Chondrocyte (in vitro differentiated cells): ENCODE data around the gene TTC27. TPM values are rescaled to one million over a fixed set of nuclear protein-coding genes. Genes with fewer than 3 reads are reported as not detected.

Experiments used
- DNase-seq: peaks from one replicate; pipeline ENCODE4 v3.0.0; 2021; ENCODE audit warnings: mixed read lengths, low spot score
- H3K27ac Mint-ChIP-seq: one replicate; pipeline ENCODE4 v1.8.0; 2021; ENCODE audit warnings: mild to moderate bottlenecking, moderate library complexity, mixed read lengths; ENCODE audit not compliant: unreplicated experiment
- H3K27me3 Mint-ChIP-seq: 2 replicates; pipeline ENCODE4 v1.8.0; 2021; ENCODE audit warnings: low read depth, mixed read lengths
- H3K36me3 Mint-ChIP-seq: 2 replicates; pipeline ENCODE4 v1.8.0; 2021; ENCODE audit warnings: low read depth, mixed read lengths
- H3K4me1 Mint-ChIP-seq: 2 replicates; pipeline ENCODE4 v1.8.0; 2021; ENCODE audit warnings: low read depth, mild to moderate bottlenecking, mixed read lengths
- H3K4me3 Mint-ChIP-seq: one replicate; pipeline ENCODE4 v1.8.0; 2021; ENCODE audit warnings: mild to moderate bottlenecking, moderate library complexity, mixed read lengths; ENCODE audit not compliant: unreplicated experiment
- H3K9me3 Mint-ChIP-seq: 2 replicates; pipeline ENCODE4 v1.8.0; 2021; ENCODE audit warnings: low read depth, mixed read lengths
- total RNA-seq: library from RNA; stranded (reverse); gene quantifications from 3 replicates; pipeline ENCODE4 v1.2.1, GENCODE V29; 2021
- TF ChIP-seq, protein P1 (sequence below): fragments of 200-600 bp; sonication (generic); IDR thresholded peaks from 2 replicates; pipeline ENCODE4 v1.5.0; 2021; ENCODE audit warnings: antibody characterized with exemption, mild to moderate bottlenecking, moderate library complexity

TTC27 gene
- total RNA-seq, 1 donor from 2014 or later: 13.5 TPM

DNA sequence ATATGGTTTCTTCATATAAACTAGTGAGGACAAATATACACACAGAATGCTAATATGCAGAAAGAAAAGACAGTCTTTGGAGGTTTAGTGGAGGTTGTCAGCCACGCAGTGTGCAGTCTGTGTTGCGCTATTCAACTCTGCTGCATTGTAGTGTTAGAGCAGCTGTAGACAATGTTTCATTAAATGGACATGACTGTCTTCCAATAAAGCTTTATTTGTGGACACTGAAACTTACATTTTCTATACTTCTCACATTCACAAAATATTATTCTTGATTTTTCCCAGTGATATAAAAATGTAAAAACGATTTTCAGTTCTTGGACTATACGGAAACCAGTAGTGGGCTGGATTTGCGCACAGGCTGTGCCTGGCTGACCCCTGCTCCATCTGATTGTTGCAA lies 13.3 kb downstream of the TTC27 start:
- Mint-ChIP-seq H3K27me3 (no peaks in the 10 kb centered on the region), H3K36me3 (peaks cover 10% of the 10 kb centered on the region), H3K27ac (no peak overlapping the region), H3K4me1 (no peaks in the 10 kb centered on the region), H3K4me3 (no peak overlapping the region), H3K9me3 (no peaks in the 10 kb centered on the region)
- DNase-seq: no peak
- TF ChIP-seq, protein P1, sequence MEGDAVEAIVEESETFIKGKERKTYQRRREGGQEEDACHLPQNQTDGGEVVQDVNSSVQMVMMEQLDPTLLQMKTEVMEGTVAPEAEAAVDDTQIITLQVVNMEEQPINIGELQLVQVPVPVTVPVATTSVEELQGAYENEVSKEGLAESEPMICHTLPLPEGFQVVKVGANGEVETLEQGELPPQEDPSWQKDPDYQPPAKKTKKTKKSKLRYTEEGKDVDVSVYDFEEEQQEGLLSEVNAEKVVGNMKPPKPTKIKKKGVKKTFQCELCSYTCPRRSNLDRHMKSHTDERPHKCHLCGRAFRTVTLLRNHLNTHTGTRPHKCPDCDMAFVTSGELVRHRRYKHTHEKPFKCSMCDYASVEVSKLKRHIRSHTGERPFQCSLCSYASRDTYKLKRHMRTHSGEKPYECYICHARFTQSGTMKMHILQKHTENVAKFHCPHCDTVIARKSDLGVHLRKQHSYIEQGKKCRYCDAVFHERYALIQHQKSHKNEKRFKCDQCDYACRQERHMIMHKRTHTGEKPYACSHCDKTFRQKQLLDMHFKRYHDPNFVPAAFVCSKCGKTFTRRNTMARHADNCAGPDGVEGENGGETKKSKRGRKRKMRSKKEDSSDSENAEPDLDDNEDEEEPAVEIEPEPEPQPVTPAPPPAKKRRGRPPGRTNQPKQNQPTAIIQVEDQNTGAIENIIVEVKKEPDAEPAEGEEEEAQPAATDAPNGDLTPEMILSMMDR: no peak

DNA sequence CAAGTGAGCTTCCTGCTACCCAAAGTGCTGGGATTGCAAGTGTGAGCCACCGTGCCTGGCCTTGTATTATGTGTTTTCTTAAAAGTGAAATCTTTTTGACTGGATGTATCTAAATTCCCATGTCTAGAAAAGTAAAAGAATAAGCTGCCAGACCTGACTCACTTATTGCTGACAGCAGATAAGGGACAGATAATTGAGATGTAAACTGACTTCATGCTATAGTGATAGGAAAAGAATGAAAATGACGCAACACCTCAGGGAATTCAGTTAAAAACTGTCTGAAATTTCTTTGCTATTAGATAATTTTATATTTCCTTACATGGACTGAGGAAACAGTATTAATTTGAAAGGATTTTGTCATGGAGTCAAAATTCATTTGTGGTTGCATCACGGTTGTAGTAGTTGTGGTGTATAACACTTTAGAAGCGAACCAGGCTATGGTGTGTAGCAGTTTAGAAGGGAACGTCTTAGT lies 19.4 kb downstream of the TTC27 start:
- H3K9me3 Mint-ChIP-seq: no peaks in the 10 kb centered on the region
- H3K36me3 Mint-ChIP-seq: peaks cover 13% of the 10 kb centered on the region
- peak overlapping the region; percentile 83 for H3K27ac Mint-ChIP-seq
- no peak for DNase-seq
- H3K4me1 Mint-ChIP-seq: peaks cover 14% of the 10 kb centered on the region
- TF ChIP-seq, protein P1: no peak
- H3K27me3 Mint-ChIP-seq: no peaks in the 10 kb centered on the region
- H3K4me3 Mint-ChIP-seq: no peak overlapping the region

DNA sequence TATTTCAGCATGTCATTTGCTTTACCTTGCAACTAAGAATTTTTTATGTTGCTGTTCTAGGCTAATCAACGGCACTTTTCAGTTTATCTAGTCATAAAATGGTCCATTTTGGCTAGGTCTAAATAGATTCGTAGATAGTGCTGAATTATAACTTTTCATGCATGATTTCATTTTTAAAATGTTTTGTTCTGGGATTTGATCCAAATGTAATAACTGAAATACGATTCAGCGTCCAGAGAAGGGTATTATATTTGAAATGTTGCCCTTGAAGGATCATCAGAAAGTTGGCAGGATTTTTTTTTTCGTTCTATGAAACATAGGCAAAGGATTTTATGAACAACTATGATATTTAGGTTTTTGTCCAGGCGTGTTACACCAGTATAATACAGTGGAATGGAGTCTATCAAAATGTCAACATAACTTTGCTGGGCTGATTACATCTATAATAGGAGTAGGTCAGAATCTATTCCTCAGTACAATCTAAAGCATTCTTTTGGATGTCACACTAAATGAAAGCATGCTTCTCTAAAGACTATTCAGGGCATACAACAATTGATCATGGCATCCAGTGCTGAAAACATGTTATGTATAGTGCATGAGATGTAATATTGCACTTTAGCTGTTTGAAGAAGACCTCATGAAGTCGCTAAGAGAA lies 24.8 kb downstream of the TTC27 start:
- Mint-ChIP-seq H3K27me3 (no peaks in the 10 kb centered on the region), H3K4me1 (peaks cover 16% of the 10 kb centered on the region), H3K36me3 (peaks cover 8% of the 10 kb centered on the region), H3K27ac (peak overlapping the region; percentile 55), H3K9me3 (no peaks in the 10 kb centered on the region), H3K4me3 (peak overlapping the region; percentile 14)
- no peak for DNase-seq
- TF ChIP-seq, protein P1: no peak

DNA sequence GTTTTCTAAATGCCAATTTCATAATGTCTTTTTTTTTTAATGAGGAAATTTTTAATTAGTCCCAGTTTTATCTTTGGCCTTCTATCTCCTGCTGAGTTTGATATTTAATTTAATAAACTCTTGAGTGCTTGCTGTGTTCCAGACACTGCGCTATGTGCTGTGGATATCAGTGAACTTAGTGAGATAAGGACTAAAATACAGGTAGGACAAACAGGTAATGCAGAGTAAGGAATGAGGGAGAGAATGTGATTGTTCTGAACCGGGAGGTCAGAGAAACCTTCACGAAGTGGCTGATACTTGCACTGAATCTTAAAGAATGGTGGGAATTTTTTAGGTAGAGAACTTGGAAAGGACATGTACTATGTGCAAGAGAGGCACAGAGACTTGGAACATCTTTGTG lies 28.2 kb downstream of the TTC27 start:
- Mint-ChIP-seq H3K4me1 (peaks cover 14% of the 10 kb centered on the region), H3K27ac (no peak overlapping the region)

DNA sequence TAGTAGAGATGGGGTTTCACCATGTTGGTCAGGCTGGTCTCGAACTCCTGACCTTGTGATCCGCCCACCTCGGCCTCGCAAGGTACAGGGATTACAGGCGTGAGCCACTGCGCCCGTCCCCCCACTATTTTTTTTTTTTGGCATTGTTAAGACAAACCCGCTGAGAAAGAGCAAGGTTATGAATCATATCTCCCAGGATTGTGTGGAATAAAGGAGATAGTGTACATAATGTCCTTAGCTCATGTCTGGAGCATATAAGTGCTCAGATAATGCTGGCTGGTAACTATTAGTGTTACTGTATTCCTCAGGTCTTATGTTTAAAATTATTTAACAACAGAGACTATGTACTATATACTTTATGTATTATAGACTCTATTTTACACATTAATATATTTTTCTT lies 36.0 kb downstream of the TTC27 start:
- TF ChIP-seq, protein P1: no peak
- Mint-ChIP-seq H3K4me3 (no peak overlapping the region), H3K9me3 (peaks cover 3% of the 10 kb centered on the region), H3K4me1 (peaks cover 11% of the 10 kb centered on the region), H3K36me3 (peaks cover 4% of the 10 kb centered on the region), H3K27ac (peak overlapping the region; percentile 17), H3K27me3 (no peaks in the 10 kb centered on the region)
- no peak for DNase-seq

More for the DNA sequence above, 28.2 kb downstream of the TTC27 start:
- DNase-seq: no peak
- Mint-ChIP-seq H3K27me3 (no peaks in the 10 kb centered on the region), H3K4me3 (no peak overlapping the region), H3K36me3 (peaks cover 1% of the 10 kb centered on the region), H3K9me3 (peaks cover 3% of the 10 kb centered on the region)
- TF ChIP-seq, protein P1: no peak
